NCI-H2196 (cell line): ENCODE results near the gene IL1RAPL2.
"Not testable (repeated sequence)": the region's sequence is repeated elsewhere in the genome, so short reads cannot be mapped to it uniquely, and the experiment has no call there.

Experiments used
- DNase-seq: peaks from one replicate; lab custom pipeline; 2025; ENCODE audit not compliant: unreplicated experiment; lab: John Stamatoyannopoulos, UW

The IL1RAPL2 gene

DNA sequence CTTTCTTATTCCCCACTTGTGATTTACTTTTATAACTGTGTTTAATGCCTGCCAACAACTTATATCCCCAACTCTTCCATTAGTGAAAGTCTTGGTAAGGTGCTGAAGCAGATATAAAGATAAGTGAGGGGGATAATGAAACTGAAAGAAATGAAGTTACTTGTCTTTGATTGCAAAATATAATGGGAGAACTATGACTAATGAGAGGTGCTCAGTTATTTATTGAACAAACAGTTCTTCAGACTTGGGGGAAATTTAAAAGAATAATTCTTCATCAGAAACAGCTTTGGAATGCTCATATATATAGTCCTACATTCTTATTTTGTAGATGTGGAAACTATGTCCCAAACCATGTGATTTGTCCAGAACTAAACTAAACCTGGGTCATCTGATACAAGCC lies 441.0 kb downstream of the IL1RAPL2 start:
- no peak for DNase-seq

DNA sequence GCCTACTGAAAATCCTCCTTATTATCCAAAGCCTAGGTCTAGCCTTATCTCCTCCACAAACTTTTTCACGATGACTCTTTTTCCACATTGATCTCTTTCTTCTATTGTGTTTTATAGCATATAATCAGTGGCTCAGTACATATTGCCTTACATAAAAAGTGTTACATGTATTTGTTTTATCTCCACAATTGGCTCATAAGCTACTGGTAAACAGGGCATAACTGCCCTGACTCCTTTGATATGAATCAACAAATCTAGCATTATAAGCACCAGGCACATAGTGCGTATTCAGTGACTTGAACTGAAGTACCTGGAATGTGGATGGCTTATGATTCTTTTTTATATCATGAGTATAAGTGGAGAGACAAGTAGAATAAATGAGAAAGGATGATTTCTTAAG lies 447.7 kb downstream of the IL1RAPL2 start:
- DNase-seq = no peak

GRCh38 chrX:105017641-105018040 lies 451.6 kb downstream of the IL1RAPL2 start:
- no peak for DNase-seq

- no peak for DNase-seq
These were observed 452.9 kb downstream of the IL1RAPL2 start for GRCh38 chrX:105018865-105019264.

DNA sequence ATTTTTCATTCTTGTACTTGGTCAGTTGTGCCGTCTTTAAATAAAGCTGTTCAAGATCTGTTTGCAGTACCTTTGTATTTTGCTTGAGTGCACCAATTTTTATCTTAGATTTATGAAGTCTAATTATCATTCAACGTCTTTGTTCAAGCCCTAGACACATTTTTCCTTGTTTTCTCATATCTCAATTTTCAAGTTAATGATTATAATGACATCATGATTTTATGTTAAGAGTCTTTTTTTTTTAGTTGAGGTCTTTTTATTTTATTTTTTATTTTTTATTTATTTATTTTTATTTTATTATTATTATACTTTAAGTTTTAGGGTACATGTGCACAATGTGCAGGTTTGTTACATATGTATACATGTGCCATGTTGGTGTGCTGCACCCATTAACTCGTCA lies 463.0 kb downstream of the IL1RAPL2 start:
- not testable (repeated sequence) for DNase-seq

- no peak for DNase-seq
These were observed 472.8 kb downstream of the IL1RAPL2 start for GRCh38 chrX:105038672-105039328.

GRCh38 chrX:105050921-105051320 lies 484.9 kb downstream of the IL1RAPL2 start:
- DNase-seq = no peak

DNA sequence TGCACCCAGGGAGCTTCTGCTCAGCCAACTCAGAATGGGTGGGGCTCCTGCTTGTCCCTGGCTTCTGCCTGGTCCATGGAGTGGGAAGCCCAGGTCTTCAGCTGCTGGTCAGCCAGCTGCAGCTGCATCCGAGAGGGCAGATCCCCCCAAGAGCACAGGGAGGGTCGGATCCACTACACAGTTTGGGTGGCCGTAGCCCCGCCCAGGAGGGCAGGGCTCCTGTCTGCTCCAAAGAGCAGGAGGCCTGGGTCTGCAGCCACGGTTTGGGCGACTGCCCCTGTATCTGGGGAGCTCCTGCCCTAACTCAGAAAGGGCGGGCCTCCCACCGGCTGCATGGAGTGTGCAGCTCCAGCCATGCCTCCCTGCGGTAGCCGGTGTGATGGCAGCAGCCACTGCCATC lies 485.4 kb downstream of the IL1RAPL2 start:
- DNase-seq = no peak

GRCh38 chrX:105052926-105053325 lies 486.9 kb downstream of the IL1RAPL2 start:
- no peak for DNase-seq

DNA sequence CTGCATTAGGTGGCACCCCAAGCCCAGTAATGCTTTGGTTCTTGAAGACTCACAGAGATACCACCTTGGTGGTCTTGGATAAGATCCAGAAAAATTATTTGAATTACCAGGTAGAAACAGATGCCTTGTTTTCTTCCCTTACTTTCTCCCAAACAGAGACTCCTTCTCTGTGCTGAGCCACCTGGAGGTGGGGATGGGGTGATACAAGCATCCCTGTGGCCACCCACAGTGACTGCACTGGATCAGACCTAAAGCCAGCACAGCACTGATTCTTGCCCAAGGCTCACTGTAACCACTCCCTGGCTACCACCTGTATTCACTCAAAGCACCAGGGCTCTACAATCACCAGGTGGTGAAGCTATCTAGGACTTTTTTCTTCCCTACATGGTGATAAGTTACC lies 497.7 kb downstream of the IL1RAPL2 start:
- DNase-seq = no peak

GRCh38 chrX:105098201-105098600 lies 532.2 kb downstream of the IL1RAPL2 start:
- DNase-seq = no peak

- no peak for DNase-seq
These were observed 532.8 kb downstream of the IL1RAPL2 start for GRCh38 chrX:105098812-105099211.

GRCh38 chrX:105101378-105101777 lies 535.4 kb downstream of the IL1RAPL2 start:
- DNase-seq = no peak

GRCh38 chrX:105109936-105110335 lies 543.9 kb downstream of the IL1RAPL2 start:
- no peak for DNase-seq

- DNase-seq = no peak
These were observed 548.6 kb downstream of the IL1RAPL2 start for GRCh38 chrX:105114554-105115130.

GRCh38 chrX:105115596-105116320 lies 549.8 kb downstream of the IL1RAPL2 start:
- not testable (repeated sequence) for DNase-seq

- no peak for DNase-seq
These were observed 550.5 kb downstream of the IL1RAPL2 start for GRCh38 chrX:105116486-105116885.

- DNase-seq = no peak
These were observed 551.6 kb downstream of the IL1RAPL2 start for GRCh38 chrX:105117621-105118020.

GRCh38 chrX:105120463-105120862 lies 554.5 kb downstream of the IL1RAPL2 start:
- DNase-seq = no peak

- DNase-seq = no peak
These were observed 555.2 kb downstream of the IL1RAPL2 start for GRCh38 chrX:105121186-105121585.

DNA sequence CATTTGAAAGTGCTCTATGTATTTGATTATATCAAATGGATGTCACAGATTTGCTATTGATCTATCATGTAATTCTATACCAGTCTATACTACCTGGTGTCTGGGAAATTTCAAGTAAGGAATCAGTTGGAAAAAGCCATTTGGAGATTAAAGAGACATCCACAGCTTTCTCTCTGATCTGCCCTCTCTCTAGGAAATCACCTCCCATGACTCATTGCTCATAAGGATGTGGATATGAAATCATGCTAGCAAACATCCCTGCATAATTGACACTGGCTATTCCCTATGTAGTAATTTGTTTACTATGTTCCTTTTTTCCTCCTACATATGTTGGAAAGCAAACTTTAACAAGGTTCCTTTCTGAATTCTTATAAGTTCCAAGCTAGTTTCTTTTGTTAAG lies 560.2 kb downstream of the IL1RAPL2 start:
- DNase-seq = no peak

- no peak for DNase-seq
These were observed 568.3 kb downstream of the IL1RAPL2 start for GRCh38 chrX:105134273-105134672.
